Measurements from ENCODE around the gene CORO2B. TPM values are rescaled to one million over a fixed set of nuclear protein-coding genes. Genes with fewer than 3 reads are reported as not detected.

Gene CORO2B
- polyA plus RNA-seq, 1 of the 3 experiments (the other 2 are of a cell fraction): 3.6 TPM

DNA sequence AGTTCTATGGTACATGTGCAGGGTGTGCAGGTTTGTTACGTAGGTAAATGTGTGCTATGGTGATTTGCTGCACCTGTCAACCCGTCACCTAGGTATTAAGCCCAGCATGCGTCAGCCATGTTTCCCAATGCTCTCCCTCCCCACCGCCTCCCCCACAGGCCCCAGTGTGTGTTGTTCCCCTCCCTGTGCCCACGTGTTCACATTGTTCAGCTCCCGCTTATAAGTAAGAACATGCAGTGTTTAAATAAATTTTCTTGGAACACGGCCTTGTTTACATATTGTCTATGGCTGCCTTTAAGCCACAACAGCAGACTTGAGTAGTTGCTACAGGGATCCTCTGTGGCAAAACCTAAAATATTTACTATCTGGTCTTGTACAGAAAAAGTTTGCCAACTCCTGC lies 41.3 kb upstream of the CORO2B start:
- no peak for TF ChIP-seq POLR2AphosphoS5 (IDR thresholded peaks at IDR 0.05; ENCODE audit: low read depth, low read length)
- no peak for TF ChIP-seq NRF1 (IDR thresholded peaks at IDR 0.05; ENCODE audit: low read depth, low read length)
- no peak for TF ChIP-seq SIN3A (IDR thresholded peaks at IDR 0.05; ENCODE audit: borderline replicate concordance, low read depth, low read length)
- no peak for TF ChIP-seq TAF1 (IDR thresholded peaks at IDR 0.05; ENCODE audit: borderline replicate concordance, low read depth, low read length)
- TF ChIP-seq, protein P1, sequence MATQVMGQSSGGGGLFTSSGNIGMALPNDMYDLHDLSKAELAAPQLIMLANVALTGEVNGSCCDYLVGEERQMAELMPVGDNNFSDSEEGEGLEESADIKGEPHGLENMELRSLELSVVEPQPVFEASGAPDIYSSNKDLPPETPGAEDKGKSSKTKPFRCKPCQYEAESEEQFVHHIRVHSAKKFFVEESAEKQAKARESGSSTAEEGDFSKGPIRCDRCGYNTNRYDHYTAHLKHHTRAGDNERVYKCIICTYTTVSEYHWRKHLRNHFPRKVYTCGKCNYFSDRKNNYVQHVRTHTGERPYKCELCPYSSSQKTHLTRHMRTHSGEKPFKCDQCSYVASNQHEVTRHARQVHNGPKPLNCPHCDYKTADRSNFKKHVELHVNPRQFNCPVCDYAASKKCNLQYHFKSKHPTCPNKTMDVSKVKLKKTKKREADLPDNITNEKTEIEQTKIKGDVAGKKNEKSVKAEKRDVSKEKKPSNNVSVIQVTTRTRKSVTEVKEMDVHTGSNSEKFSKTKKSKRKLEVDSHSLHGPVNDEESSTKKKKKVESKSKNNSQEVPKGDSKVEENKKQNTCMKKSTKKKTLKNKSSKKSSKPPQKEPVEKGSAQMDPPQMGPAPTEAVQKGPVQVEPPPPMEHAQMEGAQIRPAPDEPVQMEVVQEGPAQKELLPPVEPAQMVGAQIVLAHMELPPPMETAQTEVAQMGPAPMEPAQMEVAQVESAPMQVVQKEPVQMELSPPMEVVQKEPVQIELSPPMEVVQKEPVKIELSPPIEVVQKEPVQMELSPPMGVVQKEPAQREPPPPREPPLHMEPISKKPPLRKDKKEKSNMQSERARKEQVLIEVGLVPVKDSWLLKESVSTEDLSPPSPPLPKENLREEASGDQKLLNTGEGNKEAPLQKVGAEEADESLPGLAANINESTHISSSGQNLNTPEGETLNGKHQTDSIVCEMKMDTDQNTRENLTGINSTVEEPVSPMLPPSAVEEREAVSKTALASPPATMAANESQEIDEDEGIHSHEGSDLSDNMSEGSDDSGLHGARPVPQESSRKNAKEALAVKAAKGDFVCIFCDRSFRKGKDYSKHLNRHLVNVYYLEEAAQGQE (IDR thresholded peaks at IDR 0.05; ENCODE audit: low read depth, low read length): no peak
- no peak for TF ChIP-seq ELF1 (IDR thresholded peaks at IDR 0.05)
- TF ChIP-seq, protein P2, sequence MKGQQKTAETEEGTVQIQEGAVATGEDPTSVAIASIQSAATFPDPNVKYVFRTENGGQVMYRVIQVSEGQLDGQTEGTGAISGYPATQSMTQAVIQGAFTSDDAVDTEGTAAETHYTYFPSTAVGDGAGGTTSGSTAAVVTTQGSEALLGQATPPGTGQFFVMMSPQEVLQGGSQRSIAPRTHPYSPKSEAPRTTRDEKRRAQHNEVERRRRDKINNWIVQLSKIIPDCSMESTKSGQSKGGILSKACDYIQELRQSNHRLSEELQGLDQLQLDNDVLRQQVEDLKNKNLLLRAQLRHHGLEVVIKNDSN (IDR thresholded peaks at IDR 0.05; ENCODE audit: borderline replicate concordance, low read depth): no peak
- TF ChIP-seq, protein P3, sequence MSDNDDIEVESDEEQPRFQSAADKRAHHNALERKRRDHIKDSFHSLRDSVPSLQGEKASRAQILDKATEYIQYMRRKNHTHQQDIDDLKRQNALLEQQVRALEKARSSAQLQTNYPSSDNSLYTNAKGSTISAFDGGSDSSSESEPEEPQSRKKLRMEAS (IDR thresholded peaks at IDR 0.05; ENCODE audit: low read depth): no peak
- no peak for TF ChIP-seq GABPA (IDR thresholded peaks at IDR 0.05; ENCODE audit: low read depth)
- no peak for TF ChIP-seq TCF12 (IDR thresholded peaks at IDR 0.05)
- TF ChIP-seq NFIC (IDR thresholded peaks at IDR 0.05; ENCODE audit: borderline replicate concordance): no peak
- TF ChIP-seq EZH2phosphoT487 (IDR thresholded peaks at IDR 0.05; ENCODE audit: borderline replicate concordance, low read depth): no peak
- no peak overlapping the region for H2AFZ ChIP-seq (ENCODE audit: low read depth)
- ChIA-PET POLR2A (no interaction called here), CTCF (interaction anchor here (1.2 to 7.3 kb wide), 4 partner anchors 13 to 231 kb away, joined by 3 to 55 read pairs (median 12); no protein-coding TSS in a partner anchor)
- H3K27ac ChIP-seq (ENCODE audit: low read depth in 2 of 2, low read length in 1 of 2): peak overlapping the region in 1 of 2 experiments; percentile 81; a peak in 1 of 4 replicates
- no peaks in the 10 kb centered on the region for H3K27me3 ChIP-seq (ENCODE audit: insufficient read depth)
- H3K4me2 ChIP-seq: no peak overlapping the region
- no peak overlapping the region for H3K4me3 ChIP-seq (ENCODE audit: low read depth in 2 of 2, low read length in 1 of 2)
- H3K9me2 ChIP-seq: no peaks in the 10 kb centered on the region
- no peaks in the 10 kb centered on the region for H3K9me3 ChIP-seq
- no peaks in the 10 kb centered on the region for H4K20me1 ChIP-seq (ENCODE audit: insufficient read depth)
- H3K36me3 ChIP-seq (replicated peaks in 1 of 2; ENCODE audit: control insufficient read depth in 1 of 2, insufficient read depth in 2 of 2, low read length in 1 of 2): no peaks in the 10 kb centered on the region
- H3K9ac ChIP-seq: no peak overlapping the region
- H3K4me1 ChIP-seq (ENCODE audit: control insufficient read depth in 1 of 2, insufficient read depth in 2 of 2, low read depth in 1 of 2, low read length in 1 of 2): peaks cover 0 to 4% of the 10 kb centered on the region in 2 experiments; a peak in 1 of 4 replicates
- H3F3A ChIP-seq (replicated peaks; ENCODE audit: insufficient read depth): peaks cover 13% of the 10 kb centered on the region
- H3K79me2 ChIP-seq (ENCODE audit: insufficient read depth): no peaks in the 10 kb centered on the region
- no peak for DNase-seq
- WGBS (ENCODE audit: low lambda C conversion rate): 72% methylated on average over 7 of the region's 7 CpGs

DNA sequence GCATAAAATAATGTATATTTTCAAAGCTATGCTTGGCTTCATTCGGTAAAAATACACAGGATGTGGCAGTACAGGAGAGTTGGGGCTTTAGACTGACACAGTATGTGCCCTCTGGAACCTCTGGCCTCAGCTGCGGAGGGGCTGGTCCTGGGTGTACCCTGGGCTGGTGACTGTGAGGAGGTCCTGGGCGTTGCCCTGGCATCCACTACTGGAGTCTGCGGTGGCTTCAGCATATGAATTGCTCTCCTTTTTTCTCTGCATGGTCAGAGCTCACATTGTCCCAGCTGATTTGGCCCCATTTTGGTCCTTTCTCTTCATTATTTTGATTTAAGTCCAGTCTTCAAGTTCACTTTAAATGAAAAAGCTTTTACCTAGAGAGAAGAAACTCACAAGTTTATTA lies 40.5 kb upstream of the CORO2B start:
- ChIA-PET POLR2A (no interaction called here), CTCF (interaction anchor here (0.8 to 7.3 kb wide), 8 partner anchors 12 to 386 kb away, joined by 3 to 55 read pairs (median 6); no protein-coding TSS in a partner anchor)
- DNase-seq: no peak
- H4K20me1 ChIP-seq (ENCODE audit: insufficient read depth): no peaks in the 10 kb centered on the region
- no peaks in the 10 kb centered on the region for H3K9me2 ChIP-seq
- no peaks in the 10 kb centered on the region for H3K9me3 ChIP-seq
- no peaks in the 10 kb centered on the region for H3K79me2 ChIP-seq (ENCODE audit: insufficient read depth)
- whole genome bisulfite sequencing (ENCODE audit: low lambda C conversion rate): 77% methylated on average over 4 of the region's 4 CpGs
- H3K36me3 ChIP-seq (replicated peaks in 1 of 2; ENCODE audit: control insufficient read depth in 1 of 2, insufficient read depth in 2 of 2, low read length in 1 of 2): no peaks in the 10 kb centered on the region
- no peak overlapping the region for H3K4me3 ChIP-seq (ENCODE audit: low read depth in 2 of 2, low read length in 1 of 2)
- H3K4me1 ChIP-seq (ENCODE audit: control insufficient read depth in 1 of 2, insufficient read depth in 2 of 2, low read depth in 1 of 2, low read length in 1 of 2): peaks cover 0 to 9% of the 10 kb centered on the region in 2 experiments; a peak in 2 of 4 replicates
- peaks cover 13% of the 10 kb centered on the region for H3F3A ChIP-seq (replicated peaks; ENCODE audit: insufficient read depth)
- no peak overlapping the region for H3K9ac ChIP-seq
- 0 out of 2 replicates have a peak overlapping the region, but pooled peaks have one; percentile 2 for H2AFZ ChIP-seq (ENCODE audit: low read depth)
- H3K27ac ChIP-seq (ENCODE audit: low read depth in 2 of 2, low read length in 1 of 2): no peak overlapping the region
- H3K27me3 ChIP-seq (ENCODE audit: insufficient read depth): no peaks in the 10 kb centered on the region
- H3K4me2 ChIP-seq: no peak overlapping the region
- TF ChIP-seq RCOR1 (IDR thresholded peaks at IDR 0.05; ENCODE audit: low read length) (no peak), NRF1 (IDR thresholded peaks at IDR 0.05; ENCODE audit: low read depth, low read length) (no peak), NFIC (IDR thresholded peaks at IDR 0.05; ENCODE audit: borderline replicate concordance) (no peak), TEAD4 (IDR thresholded peaks at IDR 0.05; ENCODE audit: borderline replicate concordance, insufficient read depth) (no peak), JUND (IDR thresholded peaks at IDR 0.05) (no peak), EZH2phosphoT487 (IDR thresholded peaks at IDR 0.05; ENCODE audit: borderline replicate concordance, low read depth) (no peak), GABPA (IDR thresholded peaks at IDR 0.05; ENCODE audit: low read depth) (no peak), SMC3 (IDR thresholded peaks at IDR 0.05; ENCODE audit: low read depth, low read length) (no peak), FOSL2 (IDR thresholded peaks at IDR 0.05; ENCODE audit: borderline replicate concordance, low read depth) (no peak), RAD21 (IDR thresholded peaks at IDR 0.05; ENCODE audit: low read length) (no peak), CHD2 (IDR thresholded peaks at IDR 0.05; ENCODE audit: low read length, partially characterized antibody) (no peak), ELF1 (IDR thresholded peaks at IDR 0.05) (no peak), GATA2 (CRISPR knock-in tag; IDR thresholded peaks at IDR 0.05) (no peak)
- TF ChIP-seq, protein P4, sequence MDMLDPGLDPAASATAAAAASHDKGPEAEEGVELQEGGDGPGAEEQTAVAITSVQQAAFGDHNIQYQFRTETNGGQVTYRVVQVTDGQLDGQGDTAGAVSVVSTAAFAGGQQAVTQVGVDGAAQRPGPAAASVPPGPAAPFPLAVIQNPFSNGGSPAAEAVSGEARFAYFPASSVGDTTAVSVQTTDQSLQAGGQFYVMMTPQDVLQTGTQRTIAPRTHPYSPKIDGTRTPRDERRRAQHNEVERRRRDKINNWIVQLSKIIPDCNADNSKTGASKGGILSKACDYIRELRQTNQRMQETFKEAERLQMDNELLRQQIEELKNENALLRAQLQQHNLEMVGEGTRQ (IDR thresholded peaks at IDR 0.05; ENCODE audit: borderline replicate concordance, low read depth, low read length): no peak
- TF ChIP-seq, protein P2 (IDR thresholded peaks at IDR 0.05; ENCODE audit: borderline replicate concordance, low read depth): no peak
